Suprapubic skin (tissue), 4 donors: Measurements from ENCODE around the gene ARHGEF39.

Experiments used
- POLR2A ChIP-seq, 2 donors: fragments of 450-650 bp; IDR thresholded peaks; one replicate each; pipeline ENCODE4 v1.6.1; 2017; ENCODE audit warnings: antibody characterized with exemption in 2 of 2, mild to moderate bottlenecking in 2 of 2, moderate library complexity in 2 of 2
- POLR2AphosphoS5 ChIP-seq, 3 donors: sonication (generic); formaldehyde crosslinking; IDR thresholded peaks; one replicate each; pipeline ENCODE4 v1.6.1; 2017; ENCODE audit warnings: antibody characterized with exemption in 3 of 3

DNA sequence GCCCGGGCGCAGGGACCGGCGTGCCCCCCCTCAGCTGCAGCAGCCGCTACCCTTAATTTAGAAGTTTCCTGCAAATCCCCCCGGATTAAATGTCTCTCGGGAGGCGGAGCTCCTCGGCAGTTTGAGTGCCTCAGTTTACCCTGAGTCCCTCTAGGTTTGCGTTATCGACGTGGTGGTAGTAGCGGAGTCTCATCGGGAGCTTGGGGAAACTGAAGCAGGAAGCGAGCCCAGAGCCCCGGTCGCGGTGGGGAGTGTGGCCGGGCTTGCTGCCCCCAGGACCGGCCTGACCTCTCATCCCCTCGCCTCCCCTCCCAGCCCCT lies 25.3 kb upstream of the ARHGEF39 start:
- TF ChIP-seq POLR2AphosphoS5 (IDR thresholded peaks at IDR 0.05): no peak
- no peak for TF ChIP-seq POLR2A (IDR thresholded peaks at IDR 0.05)
